Calu3 (cell line): Measurements from ENCODE around the gene STIL. TPM values are rescaled to one million over a fixed set of nuclear protein-coding genes. Genes with fewer than 3 reads are reported as not detected.

Experiments
- BruUV-seq: library from RNA; stranded (reverse); fragments of 400-500 nt; replicated peaks from 2 replicates; lab custom pipeline; 2021; lab: Mats Ljungman, UMichigan
- CTCF ChIA-PET: fragments of 300-600 bp; sonication (Branson Sonifier 250); formaldehyde crosslinking; loops from one replicate; lab custom pipeline; 2022; ENCODE audit warnings: antibody characterized with exemption; lab: Charles Lee
- DNase-seq: peaks from one replicate; pipeline ENCODE4 v3.0.0; 2022
- H3K27ac Mint-ChIP-seq: one replicate; pipeline ENCODE4 v1.8.0; 2022; ENCODE audit warnings: mixed read lengths; ENCODE audit not compliant: unreplicated experiment
- H3K27me3 Mint-ChIP-seq: one replicate; pipeline ENCODE4 v1.8.0; 2022; ENCODE audit warnings: mixed read lengths; ENCODE audit not compliant: unreplicated experiment
- H3K36me3 Mint-ChIP-seq: one replicate; pipeline ENCODE4 v1.8.0; 2022; ENCODE audit warnings: mild to moderate bottlenecking, moderate library complexity, mixed read lengths; ENCODE audit not compliant: insufficient read depth, unreplicated experiment
- H3K4me1 Mint-ChIP-seq: one replicate; pipeline ENCODE4 v1.8.0; 2022; ENCODE audit warnings: mild to moderate bottlenecking, low read depth, mixed read lengths; ENCODE audit not compliant: unreplicated experiment
- H3K4me3 Mint-ChIP-seq: one replicate; pipeline ENCODE4 v1.8.0; 2022; ENCODE audit warnings: mild to moderate bottlenecking, low read depth, moderate library complexity, mixed read lengths; ENCODE audit not compliant: unreplicated experiment
- H3K9me3 Mint-ChIP-seq: one replicate; pipeline ENCODE4 v1.8.0; 2022; ENCODE audit warnings: low read depth, mixed read lengths; ENCODE audit not compliant: unreplicated experiment
- CTCF ChIP-seq: fragments of 200-600 bp; IDR thresholded peaks from one replicate; pipeline ENCODE4 v1.8.0; 2022; ENCODE audit warnings: antibody characterized with exemption; ENCODE audit not compliant: unreplicated experiment
- intact Hi-C: fragments of 100-400 bp; cut with micrococcal nuclease; formaldehyde crosslinking; loops from one replicate; pipeline ENCODE4 v1.10.0; 2022; ENCODE audit not compliant: unreplicated experiment
- total RNA-seq: library from RNA; stranded (reverse); gene quantifications from 2 replicates; pipeline ENCODE4 v1.2.3, GENCODE V29; 2022

The STIL gene
- total RNA-seq, 1 experiment from 2014 or later: 62.4 TPM

- intact Hi-C loops: loop anchor here (10.0 kb wide), 1 partner anchor 149 kb away; no protein-coding TSS in a partner anchor
- CTCF ChIA-PET: interaction anchor here (0.7 to 1.6 kb wide), 7 partner anchors 8 to 154 kb away, joined by 3 to 8 read pairs (median 6); partner anchors contain the start of genes PDZK1IP1 and STIL
- H3K27ac Mint-ChIP-seq: peak within 1 kb of the TSS; percentile 86
- H3K4me3 Mint-ChIP-seq: no peak within 1 kb of the TSS
- TF ChIP-seq CTCF: no peak
- peaks cover 19% of the 10 kb centered on the region for H3K4me1 Mint-ChIP-seq
- BruUV-seq: no TSS peak
- no peaks in the 10 kb centered on the region for H3K9me3 Mint-ChIP-seq
- no peaks in the 10 kb centered on the region for H3K36me3 Mint-ChIP-seq
- peak; percentile 89 for DNase-seq
- H3K27me3 Mint-ChIP-seq: no peaks in the 10 kb centered on the region
These were observed 19.6 kb upstream of the STIL start, which contains the start of gene CMPK1 for GRCh38 chr1:47333578-47333921. Gene CMPK1 (plus strand): TSS chr1:47333790. CDS start chr1:47333946, 156 bp downstream.

DNA sequence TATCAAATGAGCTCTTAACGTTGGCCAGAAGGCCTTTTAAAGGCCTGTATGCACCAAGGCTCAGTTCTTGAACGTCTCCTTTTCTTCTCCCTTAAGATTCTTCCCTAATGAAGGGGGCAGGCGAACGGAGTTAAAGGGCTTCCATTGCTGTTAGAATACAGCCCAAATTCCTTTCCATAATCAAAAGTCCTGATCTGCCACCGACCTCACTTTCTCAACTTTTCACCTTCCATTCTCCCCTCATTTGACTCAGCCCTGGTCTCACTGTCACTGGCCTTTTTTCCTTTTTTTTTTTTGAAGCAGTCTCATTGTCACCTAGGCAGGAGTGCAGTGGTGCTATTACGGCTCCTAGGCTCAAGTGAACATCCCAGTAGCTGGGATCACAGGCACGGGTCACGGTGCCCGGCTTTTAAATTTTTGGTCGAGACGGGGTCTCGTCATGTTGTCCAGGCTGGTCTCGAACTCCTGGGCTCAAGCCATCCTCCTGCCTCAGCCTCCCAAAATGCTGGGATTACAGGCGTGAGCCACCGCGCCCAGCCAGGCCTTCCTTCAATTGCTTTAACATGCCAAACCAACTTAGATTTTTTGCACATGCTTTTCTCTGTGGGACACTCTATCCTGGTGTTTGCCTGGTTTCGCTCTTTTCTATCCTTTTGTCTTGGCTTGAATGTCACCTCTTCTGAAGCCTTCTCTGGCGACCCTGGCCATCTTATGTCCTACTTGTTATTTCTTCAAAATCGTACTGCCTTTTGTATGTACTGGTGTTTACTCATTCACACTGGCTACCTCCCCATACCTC lies 19.0 kb upstream of the STIL start:
- no peak for DNase-seq
- intact Hi-C loops: loop anchor here (10.0 kb wide), 1 partner anchor 148 kb away; no protein-coding TSS in a partner anchor
- no peaks in the 10 kb centered on the region for H3K27me3 Mint-ChIP-seq
- H3K4me1 Mint-ChIP-seq: peaks cover 14% of the 10 kb centered on the region
- no peak overlapping the region for H3K4me3 Mint-ChIP-seq
- CTCF ChIA-PET: interaction anchor here (0.7 to 1.6 kb wide), 7 partner anchors 8 to 154 kb away, joined by 3 to 8 read pairs (median 6); partner anchors contain the start of genes PDZK1IP1 and STIL
- no peak overlapping the region for H3K27ac Mint-ChIP-seq
- no peak for TF ChIP-seq CTCF
- no peaks in the 10 kb centered on the region for H3K36me3 Mint-ChIP-seq
- H3K9me3 Mint-ChIP-seq: no peaks in the 10 kb centered on the region
- BruUV-seq: TSS peak; percentile 71

DNA sequence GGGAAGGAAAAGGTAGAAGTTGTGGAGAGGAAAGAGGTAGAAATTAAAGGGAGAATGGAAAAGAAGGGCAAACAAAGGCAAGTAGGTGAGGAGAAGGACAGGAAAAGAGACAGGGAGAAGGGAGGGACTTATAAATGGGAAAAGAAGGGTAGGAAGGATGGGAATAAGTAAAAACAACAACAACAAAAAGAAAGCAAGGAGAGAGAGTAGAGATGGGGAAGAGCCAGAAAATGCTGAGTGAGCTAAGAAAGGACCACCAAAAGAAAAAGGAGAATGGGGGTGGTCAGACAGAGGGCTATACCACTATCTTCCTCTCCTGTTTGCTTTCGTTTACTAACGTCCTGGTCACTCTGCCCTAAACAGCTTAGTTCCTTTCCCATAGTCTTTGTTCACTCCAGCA lies 17.9 kb upstream of the STIL start:
- Mint-ChIP-seq H3K4me3 (no peak overlapping the region), H3K27me3 (no peaks in the 10 kb centered on the region), H3K4me1 (peaks cover 11% of the 10 kb centered on the region), H3K27ac (no peak overlapping the region), H3K9me3 (no peaks in the 10 kb centered on the region), H3K36me3 (peaks cover under 1% of the 10 kb centered on the region)
- TF ChIP-seq CTCF: no peak
- no TSS peak for BruUV-seq
- intact Hi-C loops: loop anchor here (10.0 kb wide), 1 partner anchor 147 kb away; no protein-coding TSS in a partner anchor
- CTCF ChIA-PET: no interaction called here
- DNase-seq: no peak

GRCh38 chr1:47330212-47330611 lies 16.3 kb upstream of the STIL start:
- Mint-ChIP-seq H3K27me3 (no peaks in the 10 kb centered on the region), H3K27ac (no peak overlapping the region), H3K4me1 (peaks cover 8% of the 10 kb centered on the region), H3K36me3 (peaks cover 16% of the 10 kb centered on the region), H3K9me3 (no peaks in the 10 kb centered on the region), H3K4me3 (no peak overlapping the region)
- intact Hi-C loops: loop anchor here (10.0 kb wide), 1 partner anchor 145 kb away; no protein-coding TSS in a partner anchor
- BruUV-seq: no TSS peak
- TF ChIP-seq CTCF: no peak
- no peak for DNase-seq
- CTCF ChIA-PET: no interaction called here
